Measurements from ENCODE around the gene S100A3.

GRCh38 chr1:153537376-153537730 is 11.7 kb downstream of the S100A3 start:
- no peak for TF ChIP-seq POLR2A (IDR thresholded peaks at IDR 0.05)
- TF ChIP-seq, protein P1, sequence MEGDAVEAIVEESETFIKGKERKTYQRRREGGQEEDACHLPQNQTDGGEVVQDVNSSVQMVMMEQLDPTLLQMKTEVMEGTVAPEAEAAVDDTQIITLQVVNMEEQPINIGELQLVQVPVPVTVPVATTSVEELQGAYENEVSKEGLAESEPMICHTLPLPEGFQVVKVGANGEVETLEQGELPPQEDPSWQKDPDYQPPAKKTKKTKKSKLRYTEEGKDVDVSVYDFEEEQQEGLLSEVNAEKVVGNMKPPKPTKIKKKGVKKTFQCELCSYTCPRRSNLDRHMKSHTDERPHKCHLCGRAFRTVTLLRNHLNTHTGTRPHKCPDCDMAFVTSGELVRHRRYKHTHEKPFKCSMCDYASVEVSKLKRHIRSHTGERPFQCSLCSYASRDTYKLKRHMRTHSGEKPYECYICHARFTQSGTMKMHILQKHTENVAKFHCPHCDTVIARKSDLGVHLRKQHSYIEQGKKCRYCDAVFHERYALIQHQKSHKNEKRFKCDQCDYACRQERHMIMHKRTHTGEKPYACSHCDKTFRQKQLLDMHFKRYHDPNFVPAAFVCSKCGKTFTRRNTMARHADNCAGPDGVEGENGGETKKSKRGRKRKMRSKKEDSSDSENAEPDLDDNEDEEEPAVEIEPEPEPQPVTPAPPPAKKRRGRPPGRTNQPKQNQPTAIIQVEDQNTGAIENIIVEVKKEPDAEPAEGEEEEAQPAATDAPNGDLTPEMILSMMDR (IDR thresholded peaks at IDR 0.05), result no peak
